Measurements from ENCODE around the gene SPATC1L.
A peak's percentile ranks its signal among the peaks of the same experiment; 100 is the strongest.
"Not testable (repeated sequence)": the region's sequence is repeated elsewhere in the genome, so short reads cannot be mapped to it uniquely, and the experiment has no call there.

Gene SPATC1L

GRCh38 chr21:46150491-46151121 is 33.7 kb downstream of the SPATC1L start:
- no peak for DNase-seq (ENCODE audit: low read depth in 2 of 2)

DNA sequence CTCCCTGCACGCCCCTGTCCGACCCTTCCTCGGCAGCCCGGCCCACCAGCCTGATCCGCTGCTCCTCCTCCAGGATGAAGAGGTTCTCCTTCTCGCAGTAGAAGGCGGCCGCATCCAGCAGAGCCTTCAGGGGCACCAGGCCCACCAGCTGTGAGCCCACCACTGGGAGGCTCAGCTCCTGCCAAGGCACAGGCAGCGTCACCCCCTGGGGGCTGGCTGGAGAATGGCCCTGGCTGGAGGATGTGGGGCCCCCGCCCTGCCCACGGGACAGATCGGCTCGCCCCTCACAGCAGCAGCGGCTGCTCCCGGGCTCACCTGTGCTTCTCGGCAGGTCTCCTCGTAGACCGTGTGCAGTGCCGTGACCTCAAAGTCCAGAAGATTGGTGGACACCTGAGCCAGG is 34.2 kb downstream of the SPATC1L start:
- no peak for DNase-seq (ENCODE audit: low read depth in 2 of 2)

DNA sequence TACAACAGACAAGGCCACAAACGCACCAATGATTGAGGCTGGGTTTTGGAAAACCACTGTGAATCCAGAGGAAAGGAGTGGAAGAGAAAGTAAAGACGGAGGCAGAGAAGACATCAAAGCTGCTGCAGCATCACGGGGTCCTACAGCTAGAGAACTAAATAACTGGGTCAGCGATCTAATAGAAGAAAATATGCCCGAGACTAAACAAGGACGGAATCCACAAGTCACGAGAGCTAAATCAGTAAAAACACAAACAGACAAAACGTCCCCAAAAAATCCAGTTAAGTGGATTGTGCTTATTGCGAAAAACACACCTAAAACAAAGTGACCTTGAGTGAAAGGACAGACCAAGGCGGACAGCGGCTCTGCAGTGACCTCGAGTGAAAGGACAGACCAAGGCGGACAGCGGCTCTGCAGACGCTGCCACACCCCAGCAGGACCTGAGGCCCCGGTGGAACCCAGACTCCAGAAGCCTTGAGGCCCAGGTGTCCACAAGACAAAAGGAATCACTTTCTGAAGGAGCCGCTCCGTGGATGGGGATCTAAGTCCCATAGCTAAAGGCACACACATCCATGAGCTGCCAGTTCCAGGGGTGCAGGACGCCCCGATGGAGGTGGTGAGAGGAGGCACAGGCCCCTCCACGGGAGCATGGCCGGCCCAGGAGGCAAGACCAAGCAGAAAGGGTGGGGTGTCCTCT is 34.9 kb downstream of the SPATC1L start:
- no peak for DNase-seq (ENCODE audit: low read depth in 2 of 2)

- DNase-seq (ENCODE audit: low read depth in 2 of 2) = no peak
Observed at GRCh38 chr21:46148106-46148505, 36.2 kb downstream of the SPATC1L start.

- DNase-seq (ENCODE audit: low read depth in 2 of 2) = peak in 1 of 2 donors; percentile 24
Observed at GRCh38 chr21:46147429-46147828, 36.8 kb downstream of the SPATC1L start.

DNA sequence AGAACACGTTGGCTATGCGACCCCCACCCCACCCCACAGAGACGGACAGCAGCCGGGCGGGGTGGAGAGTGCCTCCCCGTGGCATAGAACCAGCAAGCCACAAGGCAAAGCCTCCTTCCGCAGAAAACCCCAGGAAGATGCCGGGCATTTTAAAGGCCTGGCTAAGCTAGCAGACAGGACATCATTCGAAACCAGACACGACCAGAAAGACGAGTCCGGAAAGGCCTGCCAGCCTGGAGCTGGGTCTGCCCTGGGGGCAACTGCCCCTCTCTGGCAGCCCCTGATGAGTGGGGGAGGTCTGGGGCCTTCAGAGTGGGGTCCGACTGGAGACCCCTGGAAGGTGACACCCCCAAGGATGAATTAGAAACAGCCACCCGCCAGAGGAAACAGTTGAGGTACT is 37.4 kb downstream of the SPATC1L start:
- DNase-seq (ENCODE audit: low read depth in 2 of 2) = no peak

DNA sequence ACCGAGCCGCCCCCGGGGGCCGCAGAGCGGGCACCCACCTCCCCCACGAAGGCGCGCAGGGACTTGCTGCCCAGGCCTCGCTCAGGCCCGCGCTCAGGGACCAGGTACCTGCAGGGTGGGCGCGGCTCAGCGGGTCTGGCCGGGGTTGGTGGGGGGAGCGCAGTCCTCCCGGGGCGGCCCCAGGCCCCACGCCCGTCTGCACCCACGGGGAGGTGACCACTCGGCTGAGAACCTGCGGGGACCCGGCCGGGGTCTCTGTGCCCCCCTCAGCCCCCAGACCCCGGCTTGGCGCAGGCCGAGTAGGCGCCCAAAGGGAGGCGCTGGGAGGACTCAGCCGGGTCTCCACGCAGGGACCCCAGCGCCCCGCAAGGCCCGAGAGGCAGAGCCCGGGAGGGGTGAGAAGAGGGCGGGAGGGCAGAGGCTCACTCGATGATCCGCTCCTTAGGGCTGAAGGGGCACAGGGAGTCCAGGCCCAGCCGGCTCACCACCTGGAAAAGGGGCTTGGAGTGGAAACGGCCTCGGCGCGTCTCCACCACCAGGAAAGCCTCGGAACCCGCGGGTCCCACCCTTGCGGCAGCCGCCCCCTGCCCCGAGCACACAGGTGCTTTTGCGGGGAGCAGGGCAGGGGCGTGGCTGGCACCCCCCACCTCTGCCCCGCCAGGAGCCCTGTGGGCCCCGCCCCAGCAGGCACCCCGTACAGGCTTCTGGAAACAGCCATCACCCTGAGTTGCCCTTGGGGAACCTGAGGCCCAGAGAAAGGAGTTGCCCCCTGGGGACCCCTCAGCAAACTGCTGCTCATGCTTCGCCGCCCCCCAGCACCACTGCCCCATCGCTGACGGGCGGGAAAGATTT is 38.2 kb downstream of the SPATC1L start:
- no peak for DNase-seq (ENCODE audit: low read depth in 2 of 2)

DNA sequence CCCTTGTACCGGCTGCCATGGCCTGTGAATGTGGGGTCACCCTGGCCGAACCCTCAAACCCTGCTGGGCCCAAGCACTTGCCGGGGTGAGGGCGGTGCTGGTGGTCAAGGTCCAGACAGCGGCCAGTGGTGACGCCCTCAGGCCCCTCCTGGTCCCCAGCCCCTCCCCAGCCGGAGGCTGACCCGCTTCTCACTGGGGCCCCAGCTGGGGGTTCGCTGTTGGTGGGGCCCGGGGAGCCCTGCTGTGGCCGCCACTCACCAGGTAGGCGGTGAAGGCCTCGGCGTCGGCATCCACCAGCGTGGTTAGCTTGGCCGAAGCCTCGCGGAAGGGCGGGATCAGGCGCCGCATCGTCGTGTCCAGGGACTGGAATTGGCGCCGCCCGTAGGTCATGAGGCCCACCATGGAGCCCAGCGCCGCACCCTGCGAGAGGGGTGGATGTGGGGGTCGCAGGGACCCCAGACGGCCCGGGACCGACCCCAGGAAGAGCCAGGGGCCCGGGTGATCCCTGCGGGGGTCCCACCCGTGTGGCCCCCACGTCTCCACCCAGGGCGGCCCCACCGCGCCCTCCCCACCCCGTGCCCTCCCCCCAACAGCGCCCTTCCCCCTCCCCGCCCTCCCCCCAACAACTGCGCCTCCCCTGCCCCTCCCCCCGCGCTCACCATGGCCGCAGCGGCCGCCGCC is 39.0 kb downstream of the SPATC1L start:
- no peak for DNase-seq (ENCODE audit: low read depth in 2 of 2)

GRCh38 chr21:46144464-46145070 is 39.7 kb downstream of the SPATC1L start:
- DNase-seq (ENCODE audit: low read depth in 2 of 2) = no peak

DNA sequence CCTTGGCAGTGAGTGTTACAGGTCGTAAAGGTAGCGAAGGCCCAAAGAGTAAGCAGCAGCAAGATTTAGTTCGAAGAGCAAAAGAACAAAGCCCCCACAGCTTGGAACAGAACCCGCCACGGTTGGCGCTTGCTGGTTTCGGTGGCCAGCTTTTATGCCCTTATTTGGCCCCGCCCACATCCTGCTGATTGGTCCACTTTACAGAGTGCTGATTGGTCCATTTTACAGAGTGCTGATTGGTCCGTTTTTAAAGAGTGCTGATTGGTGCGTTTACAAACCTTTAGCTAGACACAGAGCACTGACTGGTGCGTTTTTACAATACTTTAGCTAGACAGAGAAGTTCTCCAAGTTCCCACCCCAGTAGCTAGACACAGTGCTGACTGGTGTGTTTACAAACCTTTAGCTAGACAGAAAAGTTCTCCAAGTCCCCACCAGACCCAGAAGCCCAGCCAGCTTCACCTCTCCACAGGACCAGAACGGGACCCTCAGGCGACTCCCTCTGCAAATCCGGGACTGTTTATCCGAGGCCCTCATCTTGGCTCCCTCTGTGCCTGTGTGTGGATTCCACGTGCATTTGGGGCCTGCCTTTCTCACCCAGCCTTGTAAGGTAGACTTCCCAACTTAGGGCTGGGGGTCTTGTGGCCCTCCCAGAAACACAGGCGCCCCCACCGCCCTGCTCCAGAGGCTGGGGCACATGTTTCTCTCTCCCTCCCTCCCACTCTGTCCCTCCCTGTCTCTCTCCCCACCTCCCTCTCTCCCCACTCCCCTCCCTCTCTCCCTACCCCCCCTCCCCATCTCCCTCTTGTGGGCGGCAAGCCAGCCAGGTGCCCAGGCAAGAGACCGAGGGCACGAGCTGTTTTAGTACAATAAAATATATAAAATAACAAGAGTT is 41.4 kb downstream of the SPATC1L start:
- no peak for DNase-seq (ENCODE audit: low read depth in 2 of 2)

- DNase-seq (ENCODE audit: low read depth in 2 of 2) = no peak
Observed at GRCh38 chr21:46141767-46142581, 42.3 kb downstream of the SPATC1L start.

DNA sequence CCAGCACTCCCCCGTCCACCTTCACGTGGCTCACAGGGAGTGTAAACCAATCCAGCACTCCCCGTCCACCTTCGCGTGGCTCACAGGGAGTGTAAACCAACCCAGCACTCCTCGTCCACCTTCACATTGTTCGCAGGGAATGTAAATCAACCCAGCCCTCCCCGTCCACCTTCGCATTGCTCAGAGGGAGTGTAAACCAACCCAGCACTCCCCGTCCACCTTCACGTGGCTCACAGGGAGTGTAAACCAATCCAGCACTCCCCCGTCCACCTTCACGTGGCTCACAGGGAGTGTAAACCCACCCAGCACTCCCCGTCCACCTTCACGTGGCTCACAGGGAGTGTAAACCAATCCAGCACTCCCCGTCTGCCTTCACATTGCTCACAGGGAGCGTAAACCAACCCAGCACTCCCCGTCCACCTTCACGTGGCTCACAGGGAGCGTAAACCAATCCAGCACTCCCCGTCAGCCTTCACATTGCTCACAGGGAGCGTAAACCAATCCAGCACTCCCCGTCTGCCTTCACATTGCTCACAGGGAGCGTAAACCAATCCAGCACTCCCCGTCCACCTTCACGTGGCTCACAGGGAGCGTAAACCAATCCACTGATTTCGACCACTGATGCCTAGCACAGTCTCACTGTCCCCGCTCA is 43.8 kb downstream of the SPATC1L start:
- DNase-seq (ENCODE audit: low read depth in 2 of 2) = not testable (repeated sequence)

GRCh38 chr21:46139686-46140085 is 44.6 kb downstream of the SPATC1L start:
- DNase-seq (ENCODE audit: low read depth in 2 of 2) = no peak

DNA sequence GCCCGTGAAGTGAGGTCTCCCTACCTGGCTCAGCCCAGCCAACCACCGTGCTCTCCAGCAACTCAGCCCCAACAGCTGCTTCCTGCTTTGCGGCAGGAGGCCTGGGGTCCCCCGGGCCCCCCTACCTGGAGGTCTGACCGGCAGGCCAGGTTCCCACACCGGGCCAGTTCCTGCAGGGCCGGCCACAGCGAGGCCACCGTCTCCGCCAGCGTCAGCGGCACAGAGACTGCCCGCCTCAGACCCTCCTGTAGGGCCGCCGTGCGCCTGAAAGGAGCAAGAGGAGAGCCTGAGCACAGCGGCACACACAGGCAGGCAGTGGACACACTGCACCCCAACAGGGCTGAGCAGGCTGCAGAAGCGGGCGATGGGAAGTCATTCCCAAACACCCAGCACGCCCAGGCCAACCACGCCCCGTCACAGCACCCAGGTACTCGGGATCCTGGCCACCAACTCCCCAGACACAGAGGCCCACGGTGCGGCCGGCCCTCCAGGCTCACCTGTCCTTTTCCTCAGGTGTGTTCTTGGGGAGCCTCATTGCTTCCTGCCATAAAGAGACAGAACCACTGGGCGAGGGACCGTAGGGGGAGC is 45.8 kb downstream of the SPATC1L start:
- DNase-seq (ENCODE audit: low read depth in 2 of 2) = no peak

GRCh38 chr21:46137908-46138307 is 46.4 kb downstream of the SPATC1L start:
- DNase-seq (ENCODE audit: low read depth in 2 of 2) = no peak

DNA sequence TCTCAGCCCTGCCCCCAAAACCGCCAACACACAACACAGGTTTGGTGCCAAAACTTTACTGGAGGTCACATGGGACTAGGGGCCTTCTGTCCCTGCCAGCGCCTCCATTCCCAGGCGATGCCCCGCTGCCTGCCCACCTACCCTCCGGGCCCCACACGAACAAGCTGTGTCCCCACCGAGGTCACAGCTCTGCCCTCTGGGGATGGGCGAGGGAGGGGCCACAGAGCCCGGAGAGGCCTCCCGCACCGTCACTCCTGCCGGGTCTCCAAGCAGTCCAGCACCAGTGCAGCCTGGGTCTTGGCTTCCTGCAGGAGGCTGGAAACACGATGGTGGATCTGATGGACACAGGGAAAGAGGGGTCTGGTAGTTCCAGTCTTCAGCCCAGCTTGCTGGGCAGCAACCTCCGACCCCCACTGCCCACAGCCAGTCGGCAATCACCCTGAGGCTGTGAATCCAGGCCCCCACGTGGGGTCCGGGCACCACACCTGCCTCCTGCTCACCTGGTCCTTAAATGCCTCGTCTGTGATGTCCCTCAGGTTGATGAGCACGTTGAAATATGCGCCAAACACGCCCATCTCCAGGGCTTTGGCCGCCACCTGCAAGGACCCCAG is 47.4 kb downstream of the SPATC1L start:
- no peak for DNase-seq (ENCODE audit: low read depth in 2 of 2)

DNA sequence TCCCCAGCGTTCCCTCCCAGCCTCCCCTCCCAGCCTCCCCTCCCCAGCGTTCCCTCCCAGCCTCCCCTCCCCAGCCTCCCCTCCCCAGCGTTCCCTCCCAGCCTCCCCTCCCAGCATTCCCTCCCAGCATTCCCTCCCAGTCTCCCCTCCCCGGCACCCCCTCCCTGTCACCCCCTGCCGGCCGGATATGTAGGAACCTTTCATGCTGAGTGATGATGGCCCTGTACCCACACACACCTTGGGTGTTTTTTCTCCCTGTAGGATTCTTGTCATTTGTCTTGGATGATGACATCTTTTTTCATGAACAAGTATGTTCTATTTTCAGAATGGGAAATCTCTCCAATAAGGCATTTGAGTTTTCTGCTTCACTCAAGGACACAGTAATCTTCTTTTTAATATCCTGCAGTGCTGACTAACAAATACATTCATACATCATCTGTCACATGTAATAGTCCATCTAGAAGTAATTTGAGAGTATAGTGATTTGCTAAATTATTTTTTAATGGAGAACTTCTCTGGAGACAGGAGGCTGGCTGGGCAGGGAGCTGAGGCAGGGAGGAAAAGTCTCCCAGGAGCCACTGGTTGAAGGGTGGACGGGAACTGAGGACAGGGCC is 48.4 kb downstream of the SPATC1L start:
- no peak for DNase-seq (ENCODE audit: low read depth in 2 of 2)

All from stimulated activated CD8-positive, alpha-beta memory T cell treated with anti-CD3 and anti-CD28 coated beads, Interleukin-7, amount 100 ng/mL, for 4 hours (primary cell).